GM19463 (cell line): ENCODE results near the gene TLK2.
"Not testable (repeated sequence)": the region's sequence is repeated elsewhere in the genome, so short reads cannot be mapped to it uniquely, and the experiment has no call there.

Experiments used
- ATAC-seq: cut with Tn5 transposase; IDR thresholded peaks from one replicate; pipeline ENCODE4 v1.9.1; 2021; ENCODE audit warnings: mild to moderate bottlenecking, moderate library complexity; ENCODE audit not compliant: unreplicated experiment

The TLK2 gene

DNA sequence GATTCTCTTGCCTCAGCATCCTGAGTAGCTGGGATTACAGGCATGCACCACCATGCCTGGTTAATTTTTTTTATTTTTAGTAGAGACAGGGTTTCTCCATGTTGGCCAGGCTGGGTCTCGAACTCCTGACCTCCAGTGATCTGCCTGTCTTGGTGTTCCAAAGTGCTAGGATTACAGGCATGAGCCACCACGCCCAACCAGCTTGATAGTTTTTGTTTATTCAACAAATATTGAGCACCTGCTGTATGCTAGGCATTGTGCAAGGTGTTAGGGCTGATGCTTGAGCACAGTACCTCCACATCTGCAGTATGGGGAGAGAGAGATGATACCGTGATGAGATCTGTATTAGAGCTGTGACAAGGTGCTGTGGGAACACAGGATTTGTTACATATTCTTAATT is 3.9 kb downstream of the TLK2 start:
- not testable (repeated sequence) for ATAC-seq

DNA sequence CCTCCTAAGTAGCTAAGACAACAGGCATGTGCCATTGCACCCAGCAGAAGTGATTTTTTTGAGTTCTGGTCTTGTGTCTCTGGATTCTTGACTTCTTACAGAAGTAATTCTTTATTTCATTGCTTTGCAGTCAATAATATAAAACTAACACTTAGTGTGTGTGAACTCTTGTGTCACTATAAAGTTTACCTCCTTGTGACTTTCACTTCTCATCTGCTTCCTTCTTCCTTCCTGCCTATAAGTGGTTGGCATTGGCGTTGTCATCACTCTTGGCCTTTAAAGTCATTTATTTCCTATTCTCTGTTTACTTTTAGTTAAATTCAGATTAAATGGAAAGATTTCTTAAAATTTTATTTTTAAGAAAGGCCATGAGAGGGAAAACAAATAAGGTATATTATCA is 12.4 kb downstream of the TLK2 start:
- ATAC-seq: not testable (repeated sequence)

DNA sequence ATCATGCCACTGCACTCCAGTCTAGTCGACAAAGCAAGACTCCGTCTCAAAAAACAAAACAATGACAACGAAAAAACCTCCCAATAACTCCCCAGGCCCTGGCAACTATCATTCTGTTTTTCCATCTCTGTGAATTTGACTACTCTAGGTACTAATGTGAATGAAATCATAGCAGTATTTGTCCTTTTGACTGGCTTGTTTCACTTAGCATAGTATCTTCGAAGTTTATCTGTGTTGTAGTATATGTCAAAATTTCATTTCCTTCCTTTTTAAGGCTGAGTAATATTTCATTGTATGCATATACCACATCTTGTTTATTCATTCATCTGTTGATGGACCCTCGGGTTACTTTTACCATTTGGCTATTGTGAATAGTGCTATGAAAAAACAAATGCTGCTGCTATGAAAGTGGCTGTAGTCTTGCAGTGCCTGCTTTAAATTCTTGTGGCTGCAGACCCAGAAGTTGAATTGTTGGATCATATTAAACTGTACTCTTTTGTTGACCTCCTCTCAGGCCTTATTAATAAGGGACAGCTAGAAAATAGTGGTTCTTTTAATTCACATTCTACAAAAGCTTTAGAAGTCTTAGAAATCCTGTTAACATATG is 14.5 kb downstream of the TLK2 start:
- ATAC-seq: not testable (repeated sequence)

DNA sequence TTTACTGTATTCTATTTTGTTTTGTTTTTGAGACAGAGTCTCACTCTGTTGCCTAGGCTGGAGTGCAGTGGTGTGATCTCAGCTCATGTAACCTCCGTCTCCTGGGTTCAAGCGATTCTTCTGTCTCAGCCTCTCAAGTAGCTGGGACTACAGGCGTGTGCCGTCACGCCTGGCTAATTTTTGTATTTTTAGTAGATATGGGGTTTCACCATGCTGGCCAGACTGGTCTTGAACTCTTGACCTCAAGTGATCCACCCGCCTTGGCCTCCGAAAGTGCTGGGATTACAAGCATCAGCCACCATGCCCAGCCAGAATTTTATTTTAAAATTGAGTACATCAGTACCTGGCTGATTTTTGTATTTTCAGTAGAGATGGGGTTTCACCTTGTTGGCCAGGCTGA is 15.4 kb downstream of the TLK2 start:
- not testable (repeated sequence) for ATAC-seq

DNA sequence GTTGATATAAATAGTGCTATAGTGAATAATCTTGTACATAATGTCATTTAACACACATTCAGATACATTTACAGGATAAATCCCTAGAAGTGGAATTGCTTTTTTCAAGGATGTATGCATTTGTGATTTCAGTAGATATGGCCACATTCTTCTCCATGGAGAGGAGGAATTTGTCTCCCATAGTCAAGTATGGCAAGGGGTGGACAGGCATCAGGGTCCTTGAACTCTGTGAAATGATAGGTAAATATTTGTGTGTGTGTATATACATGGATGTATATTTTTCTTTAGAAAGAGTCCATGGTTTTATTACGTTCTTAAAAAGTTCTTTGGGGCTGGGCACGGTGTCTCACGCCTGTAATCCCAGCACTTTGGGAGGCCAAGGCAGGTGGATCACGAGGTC is 17.7 kb downstream of the TLK2 start:
- ATAC-seq: not testable (repeated sequence)

DNA sequence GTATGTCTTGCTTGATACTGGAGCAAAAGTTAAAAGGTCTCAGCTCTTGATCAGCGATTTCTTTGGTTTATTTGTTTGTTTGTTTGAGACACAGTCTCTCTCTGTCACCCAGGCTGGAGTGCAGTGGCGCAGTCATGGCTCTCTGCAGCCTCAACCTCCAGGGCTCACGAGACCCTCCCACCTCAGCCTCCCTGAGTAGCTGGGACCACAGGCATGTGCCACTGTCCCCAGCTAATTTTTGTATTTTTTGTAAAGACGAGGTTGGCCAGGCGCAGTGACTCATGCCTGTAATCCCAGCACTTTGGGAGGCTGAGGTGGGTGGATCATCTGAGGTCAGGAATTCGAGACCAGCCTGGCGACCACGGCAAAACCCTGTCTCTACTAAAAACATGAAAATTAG is 20.2 kb downstream of the TLK2 start:
- not testable (repeated sequence) for ATAC-seq

DNA sequence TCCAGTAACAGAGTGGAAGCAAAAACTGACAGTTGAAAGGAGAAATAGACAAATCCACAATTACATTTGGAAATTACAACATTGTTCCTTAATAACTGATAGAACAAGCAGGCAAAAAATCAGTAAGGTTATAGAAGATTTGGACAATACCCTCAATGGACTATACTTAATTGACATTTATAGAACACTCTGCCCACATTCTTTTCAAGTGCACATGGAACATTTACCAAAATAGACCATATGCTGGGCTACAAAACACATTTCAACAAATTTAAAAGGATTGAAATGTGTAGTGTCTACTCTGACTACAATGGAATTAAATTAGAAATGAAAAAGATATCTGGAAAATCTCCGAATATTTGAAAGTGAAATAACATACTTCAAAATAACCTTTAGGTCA is 21.8 kb downstream of the TLK2 start:
- ATAC-seq: not testable (repeated sequence)

DNA sequence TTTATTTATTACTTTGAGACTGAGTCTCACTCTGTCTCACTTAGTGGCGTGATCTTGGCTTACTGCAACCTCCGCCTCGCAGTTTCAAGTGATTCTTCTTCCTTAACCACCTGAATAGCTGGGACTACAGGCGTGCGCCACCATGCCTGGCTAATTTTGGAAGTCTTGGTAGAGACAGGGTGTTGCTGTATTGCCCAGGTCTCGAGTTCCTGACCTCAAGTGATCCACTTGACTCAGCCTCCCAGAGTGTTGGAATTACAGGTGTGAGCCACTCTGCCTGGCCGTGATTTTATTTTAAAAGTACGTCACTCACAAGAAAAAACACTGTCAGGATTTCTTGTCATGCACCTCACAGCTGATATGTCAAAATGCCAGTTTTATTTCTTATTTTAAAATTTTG is 26.2 kb downstream of the TLK2 start:
- not testable (repeated sequence) for ATAC-seq

DNA sequence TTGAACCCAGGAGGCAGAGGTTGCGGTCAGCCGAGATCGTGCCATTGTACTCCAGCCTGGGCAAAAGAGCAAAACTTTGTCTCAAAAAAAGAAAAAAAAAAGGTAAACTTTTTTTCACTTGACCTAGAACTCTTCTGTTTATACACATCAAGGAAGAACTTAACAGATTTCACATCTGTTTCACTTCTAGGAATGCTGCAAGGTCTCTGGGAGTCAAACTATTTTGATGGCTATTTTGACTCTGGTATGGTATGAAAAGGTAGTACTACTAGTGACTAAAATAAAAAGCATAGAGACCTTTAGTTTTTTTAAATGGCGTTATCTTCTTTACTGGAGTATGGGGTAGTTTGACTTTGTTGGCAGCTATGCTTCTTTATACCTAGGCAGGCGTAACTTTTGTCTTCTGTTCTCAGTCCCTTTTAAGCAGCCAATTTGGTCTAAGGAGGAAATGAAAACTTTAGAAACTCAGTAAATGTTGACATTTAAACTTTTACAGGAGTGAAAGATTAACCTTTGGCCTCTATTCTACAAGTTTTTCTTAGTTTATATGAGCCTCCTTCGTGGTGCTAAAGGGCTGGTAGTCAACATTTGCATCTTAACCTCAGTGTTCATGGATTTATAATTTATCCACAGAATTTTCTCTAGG is 28.7 kb downstream of the TLK2 start:
- ATAC-seq: peak; percentile 77

DNA sequence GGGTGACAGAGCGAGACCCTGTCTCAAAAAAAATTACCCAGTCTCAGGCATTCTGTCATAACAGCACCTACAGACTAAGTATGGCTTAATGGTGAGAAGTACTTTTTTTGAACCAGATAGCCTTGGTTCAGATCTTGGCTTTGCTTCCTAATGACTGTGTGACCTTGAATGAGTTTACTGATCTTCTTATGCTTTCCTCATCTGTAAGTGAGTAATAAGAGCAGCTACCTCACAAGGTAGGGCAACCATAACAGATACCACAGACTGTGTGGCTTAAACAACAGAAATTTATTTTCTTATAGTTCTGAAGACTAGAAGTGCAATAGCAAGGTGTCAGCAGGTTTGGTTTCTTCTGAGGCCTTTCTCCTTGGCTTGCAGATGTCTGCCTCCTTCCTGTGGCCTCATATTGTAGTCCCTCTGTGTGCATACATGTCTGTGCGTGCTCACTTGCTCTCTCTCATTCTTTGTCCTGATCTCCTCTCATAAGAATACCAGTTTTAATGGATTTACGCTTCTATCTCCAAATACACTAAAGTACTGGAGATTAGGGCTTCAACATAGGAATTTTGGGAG is 31.7 kb downstream of the TLK2 start:
- not testable (repeated sequence) for ATAC-seq

DNA sequence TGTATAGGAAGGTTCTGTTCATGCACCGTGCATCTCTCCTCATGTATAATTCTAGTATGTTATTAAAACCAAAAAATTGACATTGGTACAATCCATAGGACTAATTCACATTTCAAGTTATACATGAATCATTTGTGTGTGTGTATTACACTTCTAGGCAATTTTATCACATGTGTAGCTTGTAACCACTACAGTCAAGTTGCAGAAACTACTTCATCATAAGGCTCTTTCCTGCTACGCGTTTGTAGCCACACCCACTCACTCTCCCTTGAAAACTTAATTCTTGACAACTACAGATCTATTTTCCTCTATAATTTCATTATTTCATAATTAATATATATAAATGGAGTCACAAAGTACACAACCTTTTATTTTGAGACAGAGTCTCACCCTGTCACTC is 32.4 kb downstream of the TLK2 start:
- ATAC-seq: not testable (repeated sequence)

DNA sequence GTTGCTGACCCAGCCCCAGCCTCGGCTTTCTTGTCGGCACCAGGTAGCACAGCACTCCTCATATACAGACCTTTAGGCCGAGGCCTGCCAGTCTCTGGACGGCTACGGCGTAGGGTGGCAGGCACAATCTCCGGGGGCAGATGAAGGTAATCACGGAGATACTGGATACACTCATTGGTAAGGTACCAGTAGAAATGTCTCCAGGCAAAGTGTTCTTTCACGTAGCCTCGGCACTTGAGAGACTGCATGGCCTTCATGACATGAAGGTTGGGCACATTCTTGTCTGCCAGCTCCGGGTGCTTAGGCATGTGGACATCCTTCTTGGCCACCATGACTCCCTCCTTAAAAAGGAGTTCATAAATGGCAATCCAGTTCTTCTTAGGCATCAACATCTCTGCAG is 37.8 kb downstream of the TLK2 start:
- ATAC-seq: not testable (repeated sequence)

DNA sequence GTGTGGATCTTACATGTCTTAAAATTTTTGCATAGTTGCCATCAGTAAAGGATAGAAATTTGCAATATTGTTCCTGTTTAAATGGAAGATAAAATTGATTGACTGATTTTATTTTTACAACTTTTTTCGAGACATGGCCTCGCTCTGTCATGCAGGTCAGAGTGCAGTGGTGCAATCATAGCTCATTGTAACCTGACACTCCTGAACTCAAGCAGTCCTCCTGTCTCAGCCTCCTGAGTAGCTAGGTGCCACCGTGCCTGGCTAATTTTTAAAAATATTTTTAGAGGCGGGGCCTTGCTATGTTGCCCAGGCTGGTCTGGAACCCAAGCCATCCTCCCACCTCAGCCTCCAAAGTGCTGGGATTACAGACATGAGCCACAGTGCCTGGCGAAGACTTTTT is 42.7 kb downstream of the TLK2 start:
- ATAC-seq: not testable (repeated sequence)

DNA sequence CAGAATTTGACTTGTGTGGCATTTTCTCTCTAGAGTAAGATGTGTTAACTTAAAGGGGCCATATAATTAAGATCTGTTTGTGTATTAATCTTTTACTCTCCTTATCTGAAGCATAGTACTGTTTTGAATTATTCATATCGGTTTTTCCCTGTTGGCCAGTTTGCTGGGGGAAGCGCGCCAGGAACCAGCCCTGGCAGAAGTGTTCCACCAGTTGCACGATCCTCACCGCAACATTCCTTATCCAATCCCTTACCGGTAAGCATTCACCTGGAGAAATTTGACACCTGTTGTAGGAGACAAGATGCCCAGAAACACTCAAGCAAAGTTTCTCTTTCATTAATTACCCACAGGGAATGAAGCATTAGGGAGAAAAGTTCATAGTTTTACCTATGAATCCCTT is 45.5 kb downstream of the TLK2 start:
- not testable (repeated sequence) for ATAC-seq

DNA sequence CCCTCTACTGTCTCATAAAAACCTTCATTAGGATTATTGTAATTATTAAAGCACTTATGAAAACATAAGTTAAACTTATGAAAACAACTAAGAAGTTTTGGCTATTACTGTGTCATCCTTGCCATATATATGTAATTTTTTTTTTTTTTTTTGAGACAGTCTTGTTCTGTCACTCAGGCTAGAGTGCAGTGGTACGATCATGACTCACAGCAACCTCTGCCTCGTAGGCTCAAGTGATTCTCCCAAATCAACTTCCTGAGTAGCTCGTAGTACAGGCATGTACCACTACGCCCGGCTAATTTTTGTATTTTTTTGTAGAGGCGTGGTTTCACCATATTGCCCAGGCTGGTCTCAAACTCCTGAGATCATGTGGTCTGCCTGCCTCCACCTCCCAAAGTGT is 46.7 kb downstream of the TLK2 start:
- ATAC-seq: not testable (repeated sequence)

DNA sequence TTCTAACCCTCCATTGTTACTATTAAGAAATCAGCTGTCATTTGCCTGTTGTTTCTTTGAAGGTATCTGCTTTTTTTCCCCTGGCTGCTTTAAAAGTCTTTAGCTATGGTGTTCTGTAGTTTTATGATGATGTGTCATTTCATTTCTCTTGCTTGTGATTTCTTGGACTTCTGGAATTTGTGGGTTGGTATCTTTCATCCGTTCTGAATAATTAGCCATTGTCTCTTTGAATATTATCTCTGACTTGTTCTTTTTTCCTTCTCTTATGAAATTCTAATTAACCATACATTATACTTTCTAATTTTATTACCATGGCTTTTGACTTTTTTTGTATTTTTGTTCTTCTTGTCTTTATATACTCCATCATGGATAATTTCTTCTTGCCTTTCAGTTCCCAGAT is 52.3 kb downstream of the TLK2 start:
- ATAC-seq: not testable (repeated sequence)

DNA sequence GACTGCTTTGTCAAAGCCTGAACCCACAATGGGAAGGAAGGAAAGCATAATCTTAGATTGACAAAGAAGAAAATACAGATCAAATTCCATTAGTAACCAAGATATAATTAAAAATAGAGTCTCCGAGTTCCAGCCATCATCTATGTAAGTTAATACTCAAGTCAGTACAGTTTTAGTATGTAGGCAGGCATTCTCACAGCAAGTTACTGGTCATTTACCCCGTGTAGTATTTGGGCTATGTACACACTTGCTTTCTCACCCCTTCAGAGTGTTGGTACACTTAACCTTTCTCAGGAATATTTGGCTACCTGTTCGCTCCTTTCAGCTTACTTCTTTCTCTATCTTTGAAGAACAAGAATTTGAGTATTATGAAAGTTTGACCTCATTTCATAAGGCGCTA is 57.9 kb downstream of the TLK2 start:
- not testable (repeated sequence) for ATAC-seq

DNA sequence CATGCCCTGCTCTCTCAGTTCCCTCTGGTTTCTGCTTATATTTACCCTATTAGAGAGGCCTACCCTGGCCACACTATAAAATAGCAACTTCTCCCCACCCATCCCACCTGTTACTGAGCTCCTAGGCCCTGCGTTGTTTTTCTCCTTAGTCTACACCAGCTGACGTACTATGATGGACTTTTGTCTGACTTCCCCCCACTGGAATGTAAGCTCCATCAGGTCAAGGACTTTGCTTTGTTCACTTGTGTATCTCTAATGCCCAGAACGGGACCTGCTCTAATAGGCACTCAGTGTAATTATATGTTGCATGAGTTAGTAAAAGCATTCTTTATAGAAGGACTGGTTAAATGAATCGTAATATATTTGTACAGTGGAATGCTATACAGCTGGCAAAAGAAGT is 62.4 kb downstream of the TLK2 start:
- not testable (repeated sequence) for ATAC-seq

DNA sequence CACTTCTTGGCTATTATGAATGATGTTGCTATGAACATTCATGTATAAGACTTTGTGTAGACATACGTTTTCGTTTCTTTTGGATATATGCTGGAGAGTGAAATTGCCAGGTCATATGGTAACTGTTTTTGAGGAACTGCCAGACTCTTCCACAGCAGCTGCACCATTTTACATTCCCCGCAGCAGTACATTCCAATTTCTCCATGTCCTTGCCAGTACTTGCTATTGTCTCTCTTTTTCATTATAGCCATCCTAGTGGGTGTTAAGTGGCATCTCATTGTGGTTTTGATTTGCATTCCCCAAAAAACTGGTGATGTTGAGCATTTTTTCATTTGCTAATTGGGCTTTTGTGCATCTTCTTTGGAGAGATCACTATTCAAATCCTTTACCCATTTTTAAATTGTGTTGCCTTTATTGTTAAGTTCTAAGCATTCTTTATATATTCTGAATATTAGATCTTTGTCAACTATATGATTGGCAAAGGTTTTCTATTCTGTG is 64.7 kb downstream of the TLK2 start:
- ATAC-seq: not testable (repeated sequence)

DNA sequence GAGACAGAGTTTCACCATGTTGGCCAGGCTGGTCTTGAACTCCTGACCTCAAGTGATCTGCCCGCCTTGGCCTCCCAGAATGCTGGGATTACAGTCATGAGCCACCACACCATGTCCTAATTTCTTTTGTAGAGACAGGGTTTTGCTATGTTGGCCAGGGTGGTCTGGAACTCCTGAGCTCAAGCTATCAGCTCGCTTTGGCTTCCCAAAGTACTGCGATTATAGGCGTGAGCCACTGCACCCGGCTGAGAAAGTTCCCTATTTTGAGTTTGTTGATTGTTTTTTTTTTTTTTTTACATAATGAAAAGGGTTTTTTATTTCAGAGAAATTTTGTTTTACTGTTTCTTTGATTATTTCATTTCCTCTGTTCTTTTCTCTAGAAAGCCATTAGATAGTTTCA is 67.4 kb downstream of the TLK2 start:
- not testable (repeated sequence) for ATAC-seq

DNA sequence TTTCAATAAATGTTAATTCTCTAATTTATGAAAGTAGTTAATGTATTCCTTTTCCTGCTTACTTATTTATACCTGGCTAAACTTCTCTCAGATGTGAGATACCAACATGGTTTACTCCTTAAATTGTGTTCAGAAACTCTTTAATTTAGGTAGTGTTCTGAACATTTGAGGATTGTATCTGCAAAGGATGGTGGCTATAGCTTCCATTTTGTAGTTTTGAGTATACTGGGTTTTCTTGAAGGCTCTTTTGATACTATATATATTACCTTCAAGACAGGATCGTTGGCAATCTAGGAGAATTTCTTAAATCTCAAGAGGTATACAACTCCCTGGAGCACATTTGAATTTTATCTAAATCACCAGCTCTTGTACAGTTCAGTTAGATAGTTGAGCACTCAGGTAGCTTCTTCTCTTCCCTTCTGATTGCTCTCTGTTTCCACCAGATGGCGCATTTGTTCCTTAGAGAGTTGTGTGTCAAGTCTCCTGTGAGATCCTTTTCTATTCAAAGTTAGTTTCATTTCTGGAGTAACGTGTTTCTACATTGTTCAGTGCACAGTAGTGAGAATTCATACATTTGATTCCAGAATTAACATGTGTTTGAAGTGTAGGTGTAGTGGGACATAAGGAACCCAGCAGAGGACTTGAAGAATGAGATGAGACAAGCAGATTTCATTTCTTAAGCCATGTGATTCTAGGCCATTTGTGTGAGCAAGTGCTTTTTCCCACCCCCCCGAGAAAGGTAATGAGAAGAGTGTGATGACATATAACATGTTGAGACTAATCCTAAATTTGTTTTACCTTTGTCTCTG is 74.4 kb downstream of the TLK2 start:
- peak; percentile 76 for ATAC-seq
